Right atrium auricular region (tissue), 2 donors: ENCODE measurements around the gene RASSF4. TPM values are rescaled to one million over a fixed set of nuclear protein-coding genes. Genes with fewer than 3 reads are reported as not detected.

Source experiments
- DNase-seq: peaks from one replicate; pipeline ENCODE4 v3.0.0-alpha.2; 2019; ENCODE audit warnings: low spot score
- H3K27ac ChIP-seq, 2 donors: fragments of 200-600 bp; sonication (generic); 1 replicate in 1 of 2; 2 replicates in 1 of 2; pipeline ENCODE4 v1.5.1; 2016 to 2019
- H3K27me3 ChIP-seq, 2 donors: fragments of 200-600 bp; sonication (generic); one replicate each; pipeline versions ENCODE4 v1.5.1 to v1.6.0; 2017 to 2019
- H3K36me3 ChIP-seq: fragments of 200-600 bp; sonication (generic); one replicate; pipeline ENCODE4 v1.5.1; 2016
- H3K4me1 ChIP-seq, 2 donors: fragments of 200-600 bp; sonication (generic); one replicate each; pipeline versions ENCODE4 v1.5.1 to v1.6.0; 2017 to 2019
- H3K4me3 ChIP-seq, 2 donors: fragments of 200-600 bp; sonication (generic); 1 replicate in 1 of 2; 2 replicates in 1 of 2; pipeline ENCODE4 v1.5.1; 2017 to 2019; ENCODE audit warnings: mild to moderate bottlenecking in 1 of 2, moderate library complexity in 1 of 2
- H3K9me3 ChIP-seq, 2 donors: fragments of 200-600 bp; sonication (generic); one replicate each; pipeline ENCODE4 v1.5.1; 2019
- total RNA-seq, 2 donors: library from RNA; depleted of rRNA; stranded (reverse); fragments of >200 nt; gene quantifications; one replicate each; pipeline ENCODE4 v1.1.0, GENCODE V29; 2016
- TF ChIP-seq, protein P1 (sequence below), 2 donors: fragments of 200-600 bp; sonication (generic); IDR thresholded peaks; one replicate each; pipeline ENCODE4 v1.5.1; 2019; ENCODE audit warnings: antibody characterized with exemption in 2 of 2

Gene RASSF4
- total RNA-seq, 2 donors from 2014 or later = 43.3 to 43.4 TPM

DNA sequence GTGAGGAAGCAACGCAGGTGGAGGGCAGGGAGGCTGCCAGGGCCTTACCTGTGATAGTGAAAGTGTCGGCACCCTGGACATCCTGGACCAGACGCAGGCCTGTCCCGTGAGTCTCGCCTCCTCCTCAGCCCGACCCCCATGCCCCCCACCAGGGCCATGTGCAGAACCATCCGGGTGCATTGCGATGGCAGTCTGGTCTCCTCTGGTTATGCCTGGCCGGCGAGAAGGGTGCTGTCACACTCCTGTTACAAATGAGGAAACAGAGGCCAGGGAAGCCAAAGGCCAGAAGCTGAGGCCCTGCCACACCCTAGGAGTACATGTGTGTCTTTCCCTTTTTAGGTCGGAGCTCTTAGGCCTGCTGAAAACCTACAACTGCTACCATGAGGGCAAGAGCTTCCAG, 11.8 kb downstream of the RASSF4 start:
- TF ChIP-seq, protein P1, sequence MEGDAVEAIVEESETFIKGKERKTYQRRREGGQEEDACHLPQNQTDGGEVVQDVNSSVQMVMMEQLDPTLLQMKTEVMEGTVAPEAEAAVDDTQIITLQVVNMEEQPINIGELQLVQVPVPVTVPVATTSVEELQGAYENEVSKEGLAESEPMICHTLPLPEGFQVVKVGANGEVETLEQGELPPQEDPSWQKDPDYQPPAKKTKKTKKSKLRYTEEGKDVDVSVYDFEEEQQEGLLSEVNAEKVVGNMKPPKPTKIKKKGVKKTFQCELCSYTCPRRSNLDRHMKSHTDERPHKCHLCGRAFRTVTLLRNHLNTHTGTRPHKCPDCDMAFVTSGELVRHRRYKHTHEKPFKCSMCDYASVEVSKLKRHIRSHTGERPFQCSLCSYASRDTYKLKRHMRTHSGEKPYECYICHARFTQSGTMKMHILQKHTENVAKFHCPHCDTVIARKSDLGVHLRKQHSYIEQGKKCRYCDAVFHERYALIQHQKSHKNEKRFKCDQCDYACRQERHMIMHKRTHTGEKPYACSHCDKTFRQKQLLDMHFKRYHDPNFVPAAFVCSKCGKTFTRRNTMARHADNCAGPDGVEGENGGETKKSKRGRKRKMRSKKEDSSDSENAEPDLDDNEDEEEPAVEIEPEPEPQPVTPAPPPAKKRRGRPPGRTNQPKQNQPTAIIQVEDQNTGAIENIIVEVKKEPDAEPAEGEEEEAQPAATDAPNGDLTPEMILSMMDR (IDR thresholded peaks at IDR 0.05) = no peak
- peaks cover 0 to 90% of the 10 kb centered on the region in 2 donors for H3K4me1 ChIP-seq
- DNase-seq = no peak
- peak overlapping the region in 1 of 2 donors; percentile 50 for H3K27ac ChIP-seq
- no peaks in the 10 kb centered on the region for H3K9me3 ChIP-seq
- H3K4me3 ChIP-seq = no peak overlapping the region
- H3K36me3 ChIP-seq = peaks cover 32% of the 10 kb centered on the region
- H3K27me3 ChIP-seq = no peaks in the 10 kb centered on the region

DNA sequence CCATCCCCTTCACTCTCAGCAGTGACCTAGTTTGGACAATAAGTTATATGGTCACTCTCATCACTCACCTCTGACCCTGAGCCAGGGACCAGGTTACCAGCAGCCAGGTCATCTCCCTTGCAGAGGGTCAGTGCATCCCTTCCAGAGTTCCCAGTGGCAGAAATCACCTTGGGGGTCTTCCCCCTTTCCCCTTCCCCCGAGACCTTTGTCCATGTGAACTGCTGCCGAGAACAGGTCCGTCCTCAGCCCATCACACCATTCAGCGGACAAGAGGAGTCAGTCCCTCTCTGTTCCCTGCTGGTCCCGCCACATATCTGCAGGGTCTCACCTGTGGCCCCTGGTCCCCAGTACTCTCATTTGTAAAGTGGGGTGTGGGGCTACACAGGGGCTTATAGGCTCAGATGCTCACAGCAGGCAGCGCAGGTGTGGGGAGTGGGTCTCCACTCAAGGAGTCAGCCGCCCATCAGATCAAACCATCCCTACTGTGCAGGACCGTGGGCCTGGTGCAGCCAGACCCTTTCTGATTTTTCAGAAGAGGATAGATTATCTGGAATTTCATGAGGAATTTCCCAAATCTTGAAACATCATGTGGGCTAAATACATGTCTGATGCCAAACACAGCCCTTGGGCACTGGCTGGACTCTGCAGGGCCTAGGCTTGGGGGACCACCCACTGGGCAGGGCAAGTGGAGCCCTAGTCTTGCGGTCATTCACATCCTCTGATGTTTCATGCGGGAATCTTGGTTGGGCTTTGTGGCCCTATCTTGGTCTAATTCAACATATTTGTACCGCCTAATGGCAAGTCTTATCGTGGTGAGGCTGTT, 12.5 kb downstream of the RASSF4 start:
- H3K36me3 ChIP-seq = peaks cover 39% of the 10 kb centered on the region
- TF ChIP-seq, protein P1 (IDR thresholded peaks at IDR 0.05) = no peak
- H3K9me3 ChIP-seq = no peaks in the 10 kb centered on the region
- DNase-seq = no peak
- H3K4me3 ChIP-seq = no peak overlapping the region
- H3K27me3 ChIP-seq = no peaks in the 10 kb centered on the region
- H3K4me1 ChIP-seq = peaks cover 0 to 90% of the 10 kb centered on the region in 2 donors
- H3K27ac ChIP-seq = peak overlapping the region; percentile 91 to 96

DNA sequence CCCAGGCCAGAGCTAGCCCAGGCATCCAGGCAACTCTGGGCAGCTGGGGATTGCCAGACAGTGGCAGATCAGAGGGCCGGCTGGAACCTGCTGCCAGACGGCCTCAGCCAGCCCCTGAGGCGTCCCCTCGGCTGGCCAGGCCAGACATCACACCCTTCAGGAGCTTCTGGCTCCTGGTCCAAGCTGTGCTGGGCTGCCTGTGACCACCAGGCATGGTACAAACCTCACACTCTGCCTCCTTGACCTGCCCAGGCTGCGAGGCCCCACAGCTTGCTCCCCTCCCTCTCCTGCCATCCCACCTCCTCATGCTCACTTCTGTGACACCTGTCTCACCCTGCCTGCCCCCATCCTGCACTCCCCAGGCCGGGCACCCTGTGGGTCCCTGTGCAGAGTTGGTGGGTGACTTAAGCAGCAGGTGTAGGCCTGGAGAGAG, 13.3 kb downstream of the RASSF4 start:
- Histone ChIP-seq H3K36me3 (peaks cover 47% of the 10 kb centered on the region), H3K27me3 (no peaks in the 10 kb centered on the region), H3K27ac (peak overlapping the region; percentile 91 to 96), H3K4me3 (no peak overlapping the region), H3K9me3 (no peaks in the 10 kb centered on the region), H3K4me1 (peaks cover 0 to 90% of the 10 kb centered on the region in 2 donors)
- TF ChIP-seq, protein P1 (IDR thresholded peaks at IDR 0.05) = no peak
- DNase-seq = no peak

DNA sequence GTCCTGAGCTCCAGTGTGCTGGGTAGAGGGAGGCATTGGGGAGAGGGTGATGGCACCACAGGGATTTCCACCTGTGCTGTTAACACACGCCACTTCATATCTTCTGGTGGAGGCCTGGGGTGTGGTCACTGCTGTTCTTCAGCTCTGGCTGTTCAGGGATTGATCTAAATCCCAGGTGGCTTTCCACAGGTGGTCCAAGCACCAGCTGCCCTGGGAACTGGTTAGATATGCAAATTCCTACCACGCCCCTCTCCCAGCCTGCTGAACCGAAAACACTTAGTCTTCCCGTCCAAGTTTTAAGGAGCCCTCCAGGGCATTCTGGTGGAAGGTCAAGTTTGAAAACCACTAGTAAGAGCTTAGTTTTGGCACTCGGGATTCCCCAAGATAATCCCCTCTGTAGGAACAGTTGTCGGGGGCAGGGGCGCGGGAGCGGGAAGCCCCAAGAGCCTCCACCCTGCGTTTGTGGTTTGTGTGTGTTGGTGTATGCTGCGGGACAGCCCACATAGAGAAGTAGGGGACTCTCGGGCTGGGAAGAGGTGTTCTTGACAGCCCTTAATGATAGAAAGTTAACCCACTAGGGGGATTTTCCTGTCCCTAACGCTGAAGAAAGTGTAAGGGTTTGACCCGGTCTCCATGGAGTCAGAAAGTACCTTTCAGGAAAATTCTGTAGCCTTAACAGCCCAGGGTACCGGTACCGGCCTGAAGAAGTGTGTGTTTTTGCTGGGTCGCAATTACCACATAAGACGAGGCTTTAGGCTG, 13.9 kb downstream of the RASSF4 start:
- Histone ChIP-seq H3K36me3 (peaks cover 52% of the 10 kb centered on the region), H3K9me3 (no peaks in the 10 kb centered on the region), H3K4me3 (no peak overlapping the region), H3K4me1 (peaks cover 0 to 90% of the 10 kb centered on the region in 2 donors), H3K27ac (peak overlapping the region; percentile 91 to 96), H3K27me3 (no peaks in the 10 kb centered on the region)
- no peak for DNase-seq
- TF ChIP-seq, protein P1 (IDR thresholded peaks at IDR 0.05) = no peak

DNA sequence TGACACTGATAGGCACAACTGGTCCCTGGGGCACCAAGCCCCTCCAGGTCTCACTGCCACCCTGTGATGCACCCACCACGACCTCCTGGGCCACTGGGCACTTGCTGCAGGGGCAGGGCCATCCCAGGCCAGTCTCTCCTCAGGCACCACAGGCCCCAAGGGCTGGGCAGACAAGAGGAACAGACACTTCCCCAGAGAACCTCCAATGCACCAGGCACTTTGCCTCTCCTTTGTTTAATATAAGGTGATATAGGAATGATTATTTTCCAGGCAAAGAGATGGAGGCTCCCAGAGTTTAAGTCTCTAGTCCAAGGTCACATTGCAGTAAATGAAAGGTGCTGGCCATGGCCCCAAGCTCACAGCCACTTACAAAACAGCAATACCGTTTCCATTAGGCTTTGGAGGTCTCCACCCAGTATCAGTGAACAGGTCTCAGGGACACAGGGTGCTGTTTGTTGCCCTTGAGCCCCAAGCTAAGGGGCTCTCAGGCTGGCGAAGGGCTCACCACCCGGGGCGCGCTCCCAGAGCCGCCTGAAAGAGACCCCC, 14.6 kb downstream of the RASSF4 start:
- Histone ChIP-seq H3K27ac (peak overlapping the region; percentile 91 to 96), H3K36me3 (peaks cover 52% of the 10 kb centered on the region), H3K4me3 (peak overlapping the region; percentile 16 to 65), H3K4me1 (peaks cover 0 to 90% of the 10 kb centered on the region in 2 donors), H3K9me3 (no peaks in the 10 kb centered on the region), H3K27me3 (no peaks in the 10 kb centered on the region)
- TF ChIP-seq, protein P1 (IDR thresholded peaks at IDR 0.05) = no peak
- no peak for DNase-seq
